ENCODE measurements around the gene LRRK1.

LRRK1 gene

DNA sequence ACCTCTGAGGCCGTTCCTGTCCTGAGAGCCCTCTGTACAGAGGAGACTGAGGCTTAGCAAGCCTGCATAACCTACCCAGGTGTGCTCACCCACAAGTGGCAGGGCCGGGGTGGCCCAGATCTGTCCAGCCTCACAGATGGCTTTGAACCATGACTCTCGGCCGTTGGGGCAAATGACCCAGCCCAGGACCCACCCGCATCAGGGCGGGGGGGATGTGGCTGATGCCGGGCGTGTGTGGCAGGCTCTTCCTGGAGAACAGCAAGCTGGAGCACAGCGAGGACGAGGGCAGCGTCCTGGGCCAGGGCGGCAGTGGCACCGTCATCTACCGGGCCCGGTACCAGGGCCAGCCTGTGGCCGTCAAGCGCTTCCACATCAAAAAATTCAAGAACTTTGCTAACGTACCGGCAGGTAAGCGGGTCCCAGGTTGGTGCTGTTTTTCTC lies 133.5 kb downstream of the LRRK1 start:
- DNase-seq (ENCODE audit: low read depth in 1 of 2, low spot score in 1 of 2): no peak

DNA sequence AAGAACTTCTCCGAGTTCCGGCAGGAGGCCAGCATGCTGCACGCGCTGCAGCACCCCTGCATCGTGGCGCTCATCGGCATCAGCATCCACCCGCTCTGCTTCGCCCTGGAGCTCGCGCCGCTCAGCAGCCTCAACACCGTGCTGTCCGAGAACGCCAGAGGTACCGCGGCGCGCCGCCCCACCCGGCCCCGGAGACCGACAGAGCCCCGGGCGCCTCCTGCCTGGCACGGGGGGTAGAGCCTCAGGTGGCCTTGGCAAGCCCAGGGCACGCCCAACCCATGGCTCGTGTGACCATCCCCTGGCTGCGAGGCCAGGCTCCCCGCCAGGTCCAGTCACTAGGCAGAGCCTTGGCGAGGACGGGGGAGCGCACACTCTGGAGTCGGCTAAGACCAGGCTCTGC lies 134.1 kb downstream of the LRRK1 start:
- DNase-seq (ENCODE audit: low read depth in 1 of 2, low spot score in 1 of 2): no peak

DNA sequence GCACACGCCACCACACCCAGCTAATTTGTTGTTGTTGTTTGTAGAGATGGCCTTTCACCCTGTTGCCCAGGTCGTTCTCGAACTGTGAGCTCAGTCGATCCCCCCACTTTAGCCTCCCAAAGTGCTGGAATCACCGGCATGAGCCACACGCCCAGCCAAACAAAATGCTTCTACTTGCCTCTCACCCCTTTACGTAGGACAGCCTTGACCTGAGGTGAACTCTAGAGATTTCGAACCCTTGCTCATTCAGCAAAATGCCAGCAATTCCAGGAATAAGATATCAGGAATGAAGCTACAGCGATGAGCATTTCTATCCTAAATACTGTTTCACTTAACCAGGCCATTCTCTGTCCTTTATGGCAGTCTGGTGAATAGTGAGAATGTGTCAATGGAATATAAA lies 135.0 kb downstream of the LRRK1 start:
- no peak for DNase-seq (ENCODE audit: low read depth in 1 of 2, low spot score in 1 of 2)

DNA sequence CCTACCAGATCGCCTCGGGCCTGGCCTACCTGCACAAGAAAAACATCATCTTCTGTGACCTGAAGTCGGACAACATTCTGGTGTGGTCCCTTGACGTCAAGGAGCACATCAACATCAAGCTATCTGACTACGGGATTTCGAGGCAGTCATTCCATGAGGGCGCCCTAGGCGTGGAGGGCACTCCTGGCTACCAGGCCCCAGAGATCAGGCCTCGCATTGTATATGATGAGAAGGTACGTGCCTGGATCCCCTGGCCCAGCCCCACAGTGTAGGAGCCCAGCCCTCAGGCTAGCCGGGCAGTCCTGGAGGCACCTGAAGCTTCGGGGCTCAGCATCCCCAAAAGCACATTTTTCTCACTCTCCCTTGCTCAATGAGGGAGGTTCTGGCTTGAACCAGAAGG lies 135.8 kb downstream of the LRRK1 start:
- no peak for DNase-seq (ENCODE audit: low read depth in 1 of 2, low spot score in 1 of 2)

DNA sequence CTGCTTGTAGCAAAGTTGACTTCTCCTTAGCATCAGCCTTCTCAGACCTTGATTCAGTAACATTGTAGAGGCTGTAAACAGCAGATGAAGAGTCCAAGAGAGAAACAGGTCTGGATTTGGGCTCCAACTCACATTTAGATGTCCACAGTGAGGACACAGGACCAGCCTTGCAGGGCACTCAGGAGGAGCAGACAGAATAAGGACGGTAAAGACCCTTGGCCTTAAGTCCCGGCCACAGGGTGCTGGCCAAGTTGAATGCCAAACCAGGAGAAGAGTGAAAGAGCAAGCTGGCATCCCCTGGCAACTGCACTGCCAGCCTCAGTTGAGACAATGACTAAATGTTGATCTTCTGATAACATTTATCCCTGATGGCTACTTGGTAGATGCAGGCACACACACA lies 136.3 kb downstream of the LRRK1 start:
- no peak for DNase-seq (ENCODE audit: low read depth in 1 of 2, low spot score in 1 of 2)

DNA sequence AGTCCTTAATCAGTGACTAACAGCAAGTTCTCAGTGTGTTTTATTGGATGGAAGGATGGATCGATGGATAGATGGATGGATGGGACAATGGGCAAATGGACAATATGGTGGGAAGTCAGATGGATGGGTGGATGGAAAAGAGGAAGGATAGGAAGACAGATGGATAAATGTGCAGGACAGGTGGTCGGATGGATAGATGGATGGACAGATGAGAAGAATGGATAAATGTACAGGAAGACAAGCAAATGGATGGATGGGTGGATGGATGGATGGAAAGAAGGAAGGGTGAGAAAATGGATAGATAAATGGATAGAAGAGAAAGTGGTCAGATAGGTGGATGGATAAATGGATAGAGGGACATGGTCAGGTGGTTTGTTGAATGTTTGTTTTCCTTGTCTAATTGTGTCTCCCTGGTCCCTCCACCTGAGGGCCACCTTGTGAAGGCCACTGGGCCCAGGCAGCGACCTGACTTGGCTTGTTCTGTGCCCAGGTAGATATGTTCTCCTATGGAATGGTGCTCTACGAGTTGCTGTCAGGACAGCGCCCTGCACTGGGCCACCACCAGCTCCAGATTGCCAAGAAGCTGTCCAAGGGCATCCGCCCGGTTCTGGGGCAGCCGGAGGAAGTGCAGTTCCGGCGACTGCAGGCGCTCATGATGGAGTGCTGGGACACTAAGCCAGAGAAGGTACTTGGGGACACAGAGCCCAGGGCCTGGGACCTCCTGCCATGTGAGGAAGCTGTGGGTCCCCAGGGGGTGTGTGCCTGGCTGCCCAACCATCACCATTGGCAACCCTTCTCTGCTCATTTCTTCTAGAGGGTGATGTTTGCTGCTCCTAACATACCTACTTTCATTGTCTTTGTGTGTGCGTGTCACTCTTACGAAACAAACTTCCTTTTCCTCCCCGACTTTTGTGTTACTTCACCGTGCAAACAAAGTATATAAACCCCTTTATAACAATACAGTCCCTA lies 137.5 kb downstream of the LRRK1 start:
- no peak for DNase-seq (ENCODE audit: low read depth in 1 of 2, low spot score in 1 of 2)

DNA sequence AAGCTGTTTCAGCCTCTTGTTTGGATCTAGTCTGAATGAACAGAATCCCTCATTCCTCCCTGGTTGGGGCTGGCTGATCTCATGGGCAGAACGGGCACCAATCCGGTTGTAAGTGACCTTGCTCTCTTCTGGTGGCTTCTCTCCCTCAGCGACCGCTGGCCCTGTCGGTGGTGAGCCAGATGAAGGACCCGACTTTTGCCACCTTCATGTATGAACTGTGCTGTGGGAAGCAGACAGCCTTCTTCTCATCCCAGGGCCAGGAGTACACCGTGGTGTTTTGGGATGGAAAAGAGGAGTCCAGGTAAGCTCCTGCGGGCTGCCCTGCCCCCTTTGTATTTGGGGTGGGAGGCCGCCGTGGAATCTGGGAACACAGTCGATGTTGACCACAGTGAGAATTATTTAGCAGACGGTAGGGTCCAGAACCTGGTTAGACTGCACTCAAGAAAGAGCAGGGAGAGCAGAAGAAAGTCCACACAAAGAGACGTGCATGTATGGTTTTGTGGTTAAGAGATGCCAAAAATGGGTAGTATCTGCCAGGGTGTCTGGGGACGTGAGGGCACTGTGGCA lies 138.8 kb downstream of the LRRK1 start:
- DNase-seq (ENCODE audit: low read depth in 1 of 2, low spot score in 1 of 2): no peak

DNA sequence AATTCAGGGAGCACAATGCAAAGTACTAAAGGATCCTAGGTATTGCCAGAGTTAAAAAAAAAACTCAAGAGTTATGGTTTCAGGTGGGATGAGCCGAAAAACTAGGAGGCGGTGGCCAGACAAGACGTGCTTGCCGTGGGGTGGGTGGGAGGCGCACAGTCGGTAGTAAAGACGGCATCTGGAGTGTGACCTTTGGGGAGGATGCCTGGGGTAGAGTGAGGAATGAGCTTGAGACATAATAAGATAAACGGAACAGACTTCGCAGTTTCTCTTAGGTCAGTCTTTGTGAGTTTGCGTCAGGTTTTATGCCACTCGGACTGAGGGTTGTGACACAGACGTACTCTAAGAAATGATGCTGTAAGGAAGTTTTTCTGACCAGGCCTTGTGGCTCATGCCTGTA lies 139.6 kb downstream of the LRRK1 start:
- DNase-seq (ENCODE audit: low read depth in 1 of 2, low spot score in 1 of 2): no peak

DNA sequence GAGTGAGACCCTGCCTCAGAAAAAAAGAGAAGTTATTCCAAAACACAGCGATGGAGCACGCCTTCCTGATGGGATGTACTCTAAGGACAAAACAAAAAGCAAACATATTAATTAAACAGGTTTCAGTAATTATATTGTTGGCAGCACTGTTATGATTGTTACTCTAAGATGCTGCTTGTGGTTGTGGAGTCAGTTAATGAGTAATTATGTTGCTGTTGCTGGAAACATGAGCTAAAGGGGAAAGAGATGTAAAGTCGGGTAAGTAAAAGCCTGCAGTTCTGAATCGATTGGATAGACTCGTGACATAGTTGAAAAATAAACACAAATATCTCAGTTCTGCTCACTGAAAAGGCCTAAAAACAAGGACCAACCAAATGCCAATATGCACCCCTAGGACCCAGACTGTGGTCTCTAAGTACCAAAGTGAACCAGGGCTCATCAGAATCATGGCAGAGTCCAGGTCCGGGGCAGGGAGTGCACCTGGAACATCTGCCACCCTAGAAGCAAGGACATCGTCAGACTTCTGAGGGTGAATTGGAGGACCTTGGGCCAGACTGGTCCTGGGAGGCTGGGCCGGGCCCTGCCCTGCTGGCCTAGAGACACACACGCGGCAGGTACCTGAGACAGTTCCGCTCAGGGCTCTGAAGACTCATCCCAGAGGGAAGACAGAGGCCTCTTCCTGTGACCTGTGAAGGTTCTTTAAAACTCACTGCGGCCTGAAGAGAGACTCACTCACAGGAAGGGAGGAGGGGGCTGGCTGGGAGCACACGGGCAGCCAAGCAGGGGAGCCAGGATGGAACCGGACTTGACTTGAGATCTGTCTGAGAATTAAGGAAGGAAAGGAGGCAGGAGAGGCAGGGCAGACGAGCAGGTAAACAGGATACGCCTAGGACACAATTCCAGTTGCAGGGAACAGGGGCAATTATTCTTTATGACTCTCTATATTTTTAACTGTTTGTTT lies 140.5 kb downstream of the LRRK1 start:
- DNase-seq (ENCODE audit: low read depth in 1 of 2, low spot score in 1 of 2): no peak

DNA sequence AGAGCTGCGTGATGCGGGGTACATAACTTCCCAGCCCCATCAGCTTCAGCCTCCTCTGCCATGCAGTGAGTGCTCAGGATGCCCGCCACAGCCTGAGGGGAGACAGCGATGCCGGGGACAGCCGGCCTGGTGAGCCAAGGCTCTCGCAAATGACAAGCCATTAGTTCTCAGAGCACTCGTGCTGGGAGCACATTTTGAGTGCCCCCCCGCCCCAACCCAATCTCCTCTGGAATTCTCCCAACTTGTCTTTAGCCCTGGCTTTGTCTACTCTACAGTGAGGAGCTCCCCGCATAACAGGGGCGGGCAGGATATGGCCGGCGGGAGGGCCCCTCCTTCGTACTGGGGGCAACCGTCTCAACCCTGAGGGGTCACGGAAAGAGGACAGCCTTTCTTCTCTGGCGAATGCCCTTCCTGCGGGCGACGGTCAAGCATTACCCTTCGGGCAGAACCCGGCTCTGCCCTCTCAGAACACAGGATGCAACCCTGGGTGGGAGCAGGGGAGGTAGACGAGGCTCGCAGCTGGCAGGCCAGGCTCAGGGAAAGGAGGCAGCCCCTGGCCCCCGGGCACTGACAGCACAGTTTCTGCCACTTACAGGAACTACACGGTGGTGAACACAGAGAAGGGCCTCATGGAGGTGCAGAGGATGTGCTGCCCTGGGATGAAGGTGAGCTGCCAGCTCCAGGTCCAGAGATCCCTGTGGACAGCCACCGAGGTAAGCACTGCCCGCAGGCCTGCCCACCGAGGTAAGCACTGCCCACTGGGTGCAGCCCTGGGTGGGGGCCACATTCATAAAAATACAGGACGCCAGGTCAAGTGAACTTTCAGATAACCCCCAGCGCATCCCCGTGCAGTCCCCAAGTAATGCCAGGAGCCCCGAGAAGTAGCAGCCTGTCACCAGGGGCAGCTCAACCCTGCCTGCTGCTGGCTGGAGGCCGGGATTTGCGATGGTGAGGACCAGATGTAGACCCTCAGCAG lies 141.7 kb downstream of the LRRK1 start:
- no peak for DNase-seq (ENCODE audit: low read depth in 1 of 2, low spot score in 1 of 2)

DNA sequence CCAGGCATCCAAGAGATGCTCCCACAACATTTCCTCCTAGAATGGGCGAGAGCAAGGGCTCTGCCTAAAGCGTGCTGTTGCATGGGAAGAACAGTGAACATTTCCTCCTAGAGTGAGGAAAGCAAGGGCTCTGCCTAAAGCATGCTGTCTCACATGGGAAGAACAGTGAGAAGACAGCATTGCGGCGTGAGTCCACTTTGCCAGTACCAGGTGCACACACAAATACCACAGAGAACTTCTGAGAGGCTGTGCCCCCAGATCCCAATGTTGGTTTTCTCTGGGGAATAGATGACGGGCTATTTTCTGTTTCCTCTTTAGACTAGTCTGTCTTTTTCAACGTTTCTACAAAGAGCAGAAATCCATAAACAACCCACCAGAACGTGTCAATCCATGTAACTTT lies 142.9 kb downstream of the LRRK1 start:
- DNase-seq (ENCODE audit: low read depth in 1 of 2, low spot score in 1 of 2): no peak

DNA sequence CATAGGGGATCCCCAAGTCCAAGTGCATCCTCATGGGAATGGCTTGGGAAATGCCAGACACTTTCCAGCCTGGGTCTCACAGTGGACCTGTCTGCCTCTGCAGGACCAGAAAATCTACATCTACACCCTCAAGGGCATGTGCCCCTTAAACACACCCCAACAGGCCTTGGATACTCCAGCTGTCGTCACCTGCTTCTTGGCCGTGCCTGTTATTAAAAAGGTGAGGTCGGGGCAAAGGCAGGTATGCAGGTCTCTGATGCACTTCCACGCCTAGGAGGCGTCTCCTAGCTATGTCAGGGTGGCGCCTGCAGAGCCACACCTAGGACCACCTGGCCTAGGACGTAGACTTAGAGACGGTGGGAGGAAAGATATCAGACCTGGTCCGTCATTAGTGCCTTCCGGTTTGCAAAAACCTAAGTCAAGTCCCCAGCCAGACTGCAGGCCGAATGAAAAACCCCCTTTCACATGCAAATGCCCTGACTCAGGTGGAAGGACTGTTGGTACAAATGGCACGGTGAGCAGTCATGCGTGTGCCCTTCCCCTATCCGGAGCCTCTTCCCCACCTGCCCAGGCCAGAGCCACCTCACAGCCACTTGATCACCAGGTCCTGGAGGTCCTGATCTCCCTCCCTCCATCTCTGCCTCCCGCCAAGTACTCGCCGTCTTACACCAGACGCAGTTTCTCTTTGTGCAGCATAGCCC lies 143.5 kb downstream of the LRRK1 start:
- DNase-seq (ENCODE audit: low read depth in 1 of 2, low spot score in 1 of 2): no peak

DNA sequence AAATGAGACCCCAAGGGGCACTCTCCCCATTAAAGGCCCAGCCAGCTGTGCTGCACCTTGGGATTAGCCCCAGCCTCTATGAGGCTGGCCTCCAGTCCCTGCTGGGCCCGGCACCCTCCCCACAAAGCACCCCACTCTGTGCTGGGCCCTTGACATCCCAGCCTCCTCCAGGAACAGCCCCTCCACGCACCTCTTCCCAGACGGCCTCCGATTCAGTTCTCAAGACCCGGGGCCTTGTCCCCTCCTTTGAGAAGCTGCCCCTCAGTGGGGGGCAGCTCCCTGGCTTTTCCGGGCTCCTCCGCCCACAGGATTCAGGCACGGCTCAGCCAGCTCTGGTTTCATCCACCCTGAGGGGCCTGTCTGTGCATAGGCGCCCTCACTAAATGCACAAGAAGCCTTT lies 144.1 kb downstream of the LRRK1 start:
- no peak for DNase-seq (ENCODE audit: low read depth in 1 of 2, low spot score in 1 of 2)

DNA sequence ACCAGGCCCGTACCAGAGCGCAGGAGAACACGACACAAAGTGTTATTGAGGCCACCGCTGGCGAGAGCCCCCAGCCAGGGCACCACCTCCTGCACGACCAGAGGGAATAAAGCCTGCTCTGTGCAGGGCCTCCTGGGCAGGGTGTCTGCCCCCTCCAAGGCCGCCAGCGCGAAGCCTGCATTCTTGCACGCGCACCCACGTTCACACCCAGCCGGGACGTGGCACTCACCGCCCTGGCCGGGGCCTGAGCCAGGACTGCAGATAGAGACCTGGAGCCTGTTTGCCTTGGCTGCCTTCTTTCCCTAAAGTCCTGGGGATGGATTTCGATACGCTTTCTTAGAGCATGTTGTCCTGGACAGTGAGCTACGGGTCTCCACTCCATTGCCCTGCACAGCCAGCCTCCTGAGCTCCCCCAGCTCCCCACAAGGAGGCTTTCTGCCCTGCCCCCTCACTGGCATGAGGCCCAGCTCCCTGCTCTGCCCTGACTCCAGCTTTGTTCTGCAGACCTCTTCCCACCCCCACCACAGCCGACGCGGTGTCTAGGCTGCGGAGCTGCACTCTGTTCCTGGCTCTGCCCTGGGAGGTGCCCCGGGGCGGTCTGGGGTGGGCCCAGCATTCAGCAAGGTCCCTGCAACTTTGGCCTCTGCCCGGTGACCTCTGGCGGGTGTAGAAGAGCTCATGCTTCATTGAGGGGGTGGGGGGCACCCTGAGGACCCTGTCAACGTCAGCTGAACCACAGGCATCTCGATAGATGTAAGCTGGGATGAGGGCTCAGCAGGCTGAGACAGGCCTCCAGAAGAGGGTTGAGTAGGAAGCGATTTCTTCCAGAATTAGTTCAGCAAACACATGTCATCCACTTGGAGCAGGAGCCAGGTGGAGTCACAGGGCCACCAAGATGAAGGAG lies 145.0 kb downstream of the LRRK1 start:
- DNase-seq (ENCODE audit: low read depth in 1 of 2, low spot score in 1 of 2): no peak

DNA sequence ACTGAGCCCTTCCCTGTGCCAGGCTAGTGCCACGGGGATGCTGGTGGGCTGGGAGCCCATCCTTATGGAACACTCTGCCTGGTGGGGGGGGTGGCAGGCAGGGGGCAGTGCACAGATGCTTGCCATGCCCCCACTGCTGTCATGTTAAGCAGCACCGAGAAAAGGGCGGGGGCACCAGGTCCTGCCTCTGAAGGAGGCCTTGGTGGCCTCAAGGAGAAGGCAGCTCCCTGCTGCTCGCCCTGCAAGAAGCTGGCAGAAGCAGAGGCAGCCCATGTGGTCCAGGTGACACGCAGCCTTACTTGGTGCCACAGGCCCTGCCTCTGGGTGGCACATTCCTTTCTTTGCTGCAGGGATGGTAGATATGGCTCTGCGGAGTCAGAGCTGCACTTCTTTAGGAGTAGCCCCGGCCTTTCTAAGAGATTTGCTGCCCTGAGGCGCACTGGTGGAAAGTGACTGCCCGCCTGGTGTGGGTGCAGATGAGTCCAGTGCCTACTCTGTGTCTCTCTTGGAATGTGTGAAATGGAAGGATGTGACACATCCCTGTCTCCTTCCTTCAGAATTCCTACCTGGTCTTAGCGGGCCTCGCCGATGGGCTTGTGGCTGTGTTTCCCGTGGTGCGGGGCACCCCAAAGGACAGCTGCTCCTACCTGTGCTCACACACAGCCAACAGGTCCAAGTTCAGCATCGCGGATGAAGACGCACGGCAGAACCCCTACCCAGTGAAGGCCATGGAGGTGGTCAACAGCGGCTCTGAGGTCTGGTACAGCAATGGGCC lies 145.8 kb downstream of the LRRK1 start:
- no peak for DNase-seq (ENCODE audit: low read depth in 1 of 2, low spot score in 1 of 2)

DNA sequence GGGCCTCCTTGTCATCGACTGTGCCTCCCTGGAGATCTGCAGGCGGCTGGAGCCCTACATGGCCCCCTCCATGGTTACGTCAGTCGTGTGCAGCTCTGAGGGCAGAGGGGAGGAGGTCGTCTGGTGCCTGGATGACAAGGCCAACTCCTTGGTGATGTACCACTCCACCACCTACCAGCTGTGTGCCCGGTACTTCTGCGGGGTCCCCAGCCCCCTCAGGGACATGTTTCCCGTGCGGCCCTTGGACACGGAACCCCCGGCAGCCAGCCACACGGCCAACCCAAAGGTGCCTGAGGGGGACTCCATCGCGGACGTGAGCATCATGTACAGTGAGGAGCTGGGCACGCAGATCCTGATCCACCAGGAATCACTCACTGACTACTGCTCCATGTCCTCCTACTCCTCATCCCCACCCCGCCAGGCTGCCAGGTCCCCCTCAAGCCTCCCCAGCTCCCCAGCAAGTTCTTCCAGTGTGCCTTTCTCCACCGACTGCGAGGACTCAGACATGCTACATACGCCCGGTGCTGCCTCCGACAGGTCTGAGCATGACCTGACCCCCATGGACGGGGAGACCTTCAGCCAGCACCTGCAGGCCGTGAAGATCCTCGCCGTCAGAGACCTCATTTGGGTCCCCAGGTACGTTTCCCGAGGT lies 146.5 kb downstream of the LRRK1 start:
- no peak for DNase-seq (ENCODE audit: low read depth in 1 of 2, low spot score in 1 of 2)

Data from activated CD4-positive, alpha-beta T cell treated with anti-CD3 and anti-CD28 coated beads, Interleukin-2, amount 50 U/mL, for 24 hours (primary cell).